ENCODE measurements around the gene RXFP1.
"Not testable (repeated sequence)": the region's sequence is repeated elsewhere in the genome, so short reads cannot be mapped to it uniquely, and the experiment has no call there.

Gene RXFP1

GRCh38 chr4:158622251-158622650, 100.6 kb downstream of the RXFP1 start:
- no peak for DNase-seq

- DNase-seq = no peak
Measured at GRCh38 chr4:158624889-158625478, 103.3 kb downstream of the RXFP1 start.

DNA sequence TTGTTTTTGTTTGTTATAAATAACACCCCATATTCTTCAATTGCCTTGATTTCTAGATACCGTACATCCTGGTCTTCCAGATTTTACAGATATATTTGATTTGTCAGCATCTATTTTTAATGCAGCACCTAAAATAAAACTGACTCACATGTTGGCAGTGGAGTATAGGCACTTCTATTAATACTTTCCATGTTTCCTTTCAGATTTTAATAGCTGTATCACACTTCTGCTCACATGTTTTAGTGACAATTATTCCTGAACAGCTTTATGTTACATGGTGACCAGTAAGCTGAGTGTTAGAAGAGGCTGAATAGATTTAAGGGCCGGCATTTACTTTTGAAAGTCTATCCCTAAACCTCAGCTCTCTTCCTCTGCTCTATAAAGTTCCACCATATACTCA, 103.9 kb downstream of the RXFP1 start:
- no peak for DNase-seq

DNA sequence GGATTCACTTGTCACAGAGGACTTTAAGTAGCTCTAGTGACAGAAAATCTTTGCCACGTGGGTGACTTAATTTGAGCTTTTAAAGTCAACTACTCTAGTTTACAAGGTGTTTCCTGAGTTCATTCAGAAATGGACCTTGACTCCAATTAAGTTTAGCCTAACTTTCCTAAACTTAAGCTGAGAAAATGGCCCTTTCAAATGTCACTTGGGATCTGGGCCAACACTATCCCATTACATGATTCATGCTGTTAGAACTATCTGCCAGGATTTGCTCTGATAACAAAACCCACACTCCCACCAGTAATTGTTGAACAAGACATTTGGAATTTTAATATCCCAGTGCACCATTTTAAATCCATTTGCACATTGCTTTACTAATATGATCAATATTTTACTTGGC, 109.2 kb downstream of the RXFP1 start:
- DNase-seq = no peak

- no peak for DNase-seq
Measured at GRCh38 chr4:158636619-158637018, 114.9 kb downstream of the RXFP1 start.

DNA sequence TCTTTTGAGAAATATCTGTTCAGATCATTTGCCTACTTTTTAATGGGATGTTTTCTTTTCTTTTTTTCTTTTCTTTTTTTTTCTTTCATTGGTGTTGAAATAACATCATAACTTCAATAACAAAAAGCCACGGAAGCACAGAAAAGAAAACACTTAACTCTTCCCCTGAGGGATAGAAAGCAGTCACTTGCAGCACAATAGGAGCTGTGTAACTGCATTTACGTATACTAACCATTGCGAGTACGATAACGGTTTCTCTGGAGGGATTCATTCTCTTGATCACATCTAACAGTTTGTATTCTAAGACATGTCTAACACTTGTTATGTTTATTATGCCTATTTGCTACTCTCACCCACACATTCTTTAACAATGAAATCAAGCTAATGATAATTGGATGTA, 122.7 kb downstream of the RXFP1 start:
- DNase-seq = no peak

DNA sequence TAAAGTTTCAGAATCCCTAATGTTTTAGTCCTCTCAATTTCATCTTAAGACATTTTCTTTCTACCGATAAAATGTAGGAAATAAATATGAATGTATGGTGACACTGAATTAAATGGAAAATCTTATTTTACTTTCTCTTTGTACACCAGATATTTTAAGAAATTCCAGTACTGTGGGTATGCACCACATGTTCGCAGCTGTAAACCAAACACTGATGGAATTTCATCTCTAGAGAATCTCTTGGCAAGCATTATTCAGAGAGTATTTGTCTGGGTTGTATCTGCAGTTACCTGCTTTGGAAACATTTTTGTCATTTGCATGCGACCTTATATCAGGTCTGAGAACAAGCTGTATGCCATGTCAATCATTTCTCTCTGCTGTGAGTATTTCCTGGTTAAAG, 123.1 kb downstream of the RXFP1 start:
- no peak for DNase-seq

- DNase-seq = no peak
Measured at GRCh38 chr4:158649111-158649680, 127.5 kb downstream of the RXFP1 start.

- no peak for DNase-seq
Measured at GRCh38 chr4:158652920-158653319, 131.2 kb downstream of the RXFP1 start.

- DNase-seq = no peak
Measured at GRCh38 chr4:158656439-158656838, 134.8 kb downstream of the RXFP1 start.

- DNase-seq = no peak
Measured at GRCh38 chr4:158657291-158657690, 135.6 kb downstream of the RXFP1 start.

DNA sequence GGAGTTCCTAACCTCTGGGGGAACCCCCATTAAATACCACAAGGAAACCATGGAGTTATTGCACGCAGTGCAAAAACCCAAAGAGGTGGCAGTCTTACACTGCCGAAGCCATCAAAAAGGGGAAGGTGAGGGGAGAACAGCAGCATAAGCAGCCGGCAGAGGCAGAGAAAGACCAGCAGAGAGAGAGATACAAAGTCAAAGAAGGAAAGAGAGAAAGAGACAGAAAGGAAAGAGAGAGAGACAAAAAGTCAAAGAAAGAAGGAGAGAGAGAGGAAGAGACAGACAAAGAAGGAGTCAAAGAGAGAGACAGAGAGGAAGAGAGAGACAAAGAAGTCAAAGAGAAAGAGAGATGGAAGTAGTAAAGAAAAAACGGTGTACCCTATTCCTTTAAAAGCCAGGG, 141.6 kb downstream of the RXFP1 start:
- DNase-seq = not testable (repeated sequence)

DNA sequence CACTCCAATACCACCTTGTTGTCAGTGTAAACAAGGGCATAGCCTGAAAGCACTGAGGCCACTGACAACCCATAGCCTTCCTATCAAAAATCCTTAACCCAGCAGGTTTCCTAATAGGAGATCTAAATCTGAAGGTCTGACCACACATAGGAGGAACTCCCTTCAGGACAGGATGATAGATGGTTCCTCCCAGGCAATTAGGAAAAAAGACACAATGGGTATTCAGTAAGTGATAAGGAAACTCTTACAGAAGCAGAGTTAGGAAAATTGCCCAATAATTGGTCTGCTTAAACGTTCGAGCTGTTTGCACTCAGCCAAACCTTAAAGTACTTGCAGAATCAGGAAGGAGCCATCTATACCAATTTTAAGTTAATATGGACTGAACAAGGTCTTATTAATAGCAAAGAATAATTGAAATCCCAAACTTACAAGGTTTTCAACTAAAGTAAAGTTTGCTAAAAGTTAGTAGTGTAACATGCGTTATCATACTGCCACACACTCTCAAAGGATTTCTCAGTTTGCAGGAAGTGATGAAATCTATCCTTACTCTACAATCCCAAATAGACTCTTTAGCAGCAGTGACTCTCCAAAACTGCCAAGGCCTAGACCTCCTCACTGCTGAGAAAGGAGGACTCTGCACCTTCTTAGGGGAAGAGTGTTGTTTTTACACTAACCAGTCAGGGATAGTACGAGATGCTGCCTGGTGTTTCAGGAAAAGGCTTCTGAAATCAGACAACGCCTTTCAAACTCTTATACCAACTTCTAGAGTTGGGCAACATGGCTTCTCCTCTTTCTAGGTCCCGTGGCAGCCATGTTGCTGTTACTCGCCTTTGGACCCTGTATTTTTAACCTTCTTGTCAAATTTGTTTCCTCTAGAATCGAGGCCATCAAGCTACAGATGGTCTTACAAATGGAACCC, 142.3 kb downstream of the RXFP1 start:
- DNase-seq = not testable (repeated sequence)

GRCh38 chr4:158664806-158665205, 143.1 kb downstream of the RXFP1 start:
- DNase-seq = no peak

DNA sequence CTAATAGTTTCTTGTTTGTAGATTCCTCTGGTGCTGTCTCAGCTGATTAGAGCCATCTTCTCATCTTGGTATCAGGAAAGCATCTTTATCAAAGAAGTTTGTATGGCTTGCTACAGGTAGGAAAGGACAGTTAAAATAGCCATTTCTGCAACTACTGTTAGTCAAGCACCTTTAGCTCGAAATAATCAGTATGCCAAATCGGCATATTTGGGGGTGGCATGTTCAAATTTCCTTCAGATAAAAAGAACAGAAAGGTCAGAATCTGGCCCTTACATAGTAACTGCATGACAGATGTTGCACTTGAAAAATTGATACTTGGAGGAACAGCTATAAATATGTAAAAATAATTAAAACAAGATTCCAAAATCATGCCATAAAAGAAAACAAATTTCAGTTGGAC, 145.2 kb downstream of the RXFP1 start:
- no peak for DNase-seq

DNA sequence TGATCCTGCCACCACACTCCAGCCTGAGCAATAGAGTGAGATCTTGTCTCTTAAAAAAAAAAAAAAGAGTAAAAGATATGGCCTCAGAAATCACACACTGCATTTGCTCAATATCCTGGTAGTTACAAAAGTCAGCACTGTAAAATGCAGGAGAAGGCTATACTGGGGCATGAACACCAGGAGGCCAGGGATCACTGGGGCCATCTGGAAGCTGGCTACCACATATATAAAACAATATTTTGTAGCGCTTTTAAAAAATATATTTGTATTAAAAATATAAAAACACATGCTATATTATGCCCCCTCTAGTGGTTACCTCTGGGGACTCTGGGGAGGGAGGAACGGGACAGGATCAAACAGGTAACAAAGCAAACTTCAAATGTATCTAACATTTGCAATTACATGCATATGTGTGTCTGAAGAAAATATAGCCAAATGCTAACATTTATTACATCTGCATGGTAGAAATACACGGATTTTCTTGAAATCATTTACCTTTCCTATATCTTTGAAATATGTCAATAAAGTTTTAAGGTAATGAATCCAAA, 146.0 kb downstream of the RXFP1 start:
- DNase-seq = no peak

DNA sequence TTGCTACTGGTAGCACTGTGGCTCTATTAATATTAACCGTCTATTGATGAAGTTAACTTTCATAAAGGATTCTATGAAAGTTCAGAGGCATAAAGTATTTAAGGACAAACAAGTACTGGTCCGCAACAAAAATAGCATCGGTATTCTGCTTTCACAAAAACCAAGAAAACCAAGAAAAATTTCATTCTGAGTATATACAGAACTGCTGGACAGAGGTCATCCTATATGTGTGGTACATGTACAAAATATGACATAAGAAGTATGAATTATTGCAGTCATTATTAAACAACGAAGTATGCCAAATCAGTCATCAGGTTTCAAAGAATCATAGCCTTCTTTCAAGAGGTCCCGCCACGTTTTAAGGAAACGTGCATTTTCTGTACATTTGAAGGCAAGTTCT, 147.6 kb downstream of the RXFP1 start:
- no peak for DNase-seq

DNA sequence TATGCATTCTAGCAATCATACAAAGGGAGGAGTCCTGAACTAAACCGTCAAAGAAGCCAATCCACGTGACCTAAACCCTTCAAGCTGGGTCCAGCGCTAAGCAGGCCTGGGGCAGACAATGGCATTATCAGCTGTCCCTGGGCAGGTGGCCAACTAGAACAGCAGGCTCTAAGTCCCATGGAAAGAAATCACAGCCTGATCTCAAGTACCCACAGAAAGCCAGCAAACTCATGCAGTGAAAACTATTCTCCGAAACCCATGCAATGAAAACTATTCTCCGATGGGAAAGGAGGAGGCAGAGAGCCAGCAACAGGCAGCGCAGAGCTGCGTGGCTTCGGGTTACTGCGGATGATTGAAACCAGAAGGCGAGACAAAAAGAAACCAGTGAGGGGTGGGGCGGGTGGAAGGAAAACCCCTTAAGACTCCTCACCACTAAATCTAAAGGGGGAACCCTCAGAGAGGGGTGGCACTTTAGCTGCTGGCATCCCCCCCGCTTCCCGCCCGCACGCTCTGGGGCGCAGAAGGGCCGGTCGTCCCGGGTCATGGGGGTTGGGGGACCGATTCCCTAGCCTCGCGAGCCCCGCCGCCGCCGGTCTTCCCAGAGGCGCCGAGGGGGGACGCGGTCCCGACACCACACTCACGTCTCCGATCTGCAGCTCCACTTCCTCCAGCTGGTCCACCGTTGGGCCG, 149.4 kb downstream of the RXFP1 start:
- peak; percentile 55 for DNase-seq

- no peak for DNase-seq
Measured at GRCh38 chr4:158671665-158671914, 149.9 kb downstream of the RXFP1 start, which contains the start of gene C4orf46. Gene C4orf46, minus strand, starts transcription at chr4:158671887. Its CDS starts 86 bp downstream, at chr4:158671801.

- peak; percentile 94 for DNase-seq
Measured at GRCh38 chr4:158671915-158672806, 150.5 kb downstream of the RXFP1 start, which contains the start of gene ETFDH. Gene ETFDH, plus strand, starts transcription at chr4:158672296. Its CDS starts 161 bp downstream, at chr4:158672457.

- no peak for DNase-seq
Measured at GRCh38 chr4:158673633-158674032, 152.0 kb downstream of the RXFP1 start.

DNA sequence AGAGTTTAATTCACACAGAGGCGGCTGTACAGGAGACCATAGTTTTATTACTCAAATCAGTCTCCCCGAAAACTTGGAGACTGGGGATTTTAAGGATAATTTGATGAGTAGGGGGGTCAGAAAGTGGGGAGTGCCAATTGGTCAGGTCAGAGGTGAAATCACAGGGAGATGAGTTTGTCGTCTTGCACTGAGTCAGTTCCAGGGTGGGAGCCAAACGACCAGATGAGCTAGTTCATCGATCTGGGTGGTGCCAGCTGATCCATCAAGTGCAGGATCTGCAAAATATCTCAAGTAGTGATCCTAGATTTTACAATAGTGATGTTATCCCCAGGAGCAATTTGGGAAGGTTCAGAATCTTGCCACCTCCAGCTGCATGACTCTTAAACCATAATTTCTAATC, 154.4 kb downstream of the RXFP1 start:
- no peak for DNase-seq

All from NCI-H2227 treated with DMSO at 0.1 percent for 48 hours (cell line).